ENCODE results near the gene TMEM63C. TPM values are rescaled to one million over a fixed set of nuclear protein-coding genes. Genes with fewer than 3 reads are reported as not detected.

Gene TMEM63C
- total RNA-seq, 2 experiments from 2014 or later = 0.31 to 0.72 TPM

DNA sequence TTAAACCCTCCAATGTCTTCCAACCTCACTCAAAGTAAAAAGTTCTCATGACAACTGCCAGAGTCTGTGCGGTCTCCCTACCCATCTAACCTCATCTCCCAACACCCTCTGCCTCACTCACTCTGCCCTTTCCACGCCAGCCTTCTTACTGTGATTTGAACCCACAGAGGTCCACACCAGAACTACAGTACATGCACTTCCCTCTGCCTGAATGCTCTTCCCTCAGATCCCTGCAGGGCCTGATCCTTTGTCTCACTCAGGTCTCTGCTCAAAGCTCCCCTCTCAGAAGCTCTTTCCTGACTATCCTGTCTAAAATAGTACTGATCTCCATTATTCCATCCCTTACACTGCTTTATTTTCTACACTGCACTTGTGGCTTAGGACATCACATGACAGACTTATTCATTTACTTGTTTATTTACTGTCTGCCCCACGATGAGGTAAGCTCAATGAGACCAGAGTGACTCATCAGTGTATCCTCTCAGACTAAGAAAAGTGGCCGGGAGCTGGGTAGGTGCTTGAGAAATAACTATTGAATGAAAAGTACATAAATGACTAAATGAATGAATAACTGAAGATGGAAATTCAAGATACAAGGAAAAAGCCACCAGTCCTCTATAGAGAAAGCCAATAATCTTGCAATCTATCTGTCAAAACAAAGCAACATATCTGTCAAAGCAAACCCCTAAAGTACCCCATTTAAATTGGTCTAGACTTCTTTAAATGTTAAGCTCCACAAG, 122.0 kb downstream of the TMEM63C start:
- Mint-ChIP-seq H3K36me3 (ENCODE audit: low read depth) (peaks cover 6% of the 10 kb centered on the region), H3K27me3 (ENCODE audit: low read depth) (no peaks in the 10 kb centered on the region), H3K4me1 (ENCODE audit: low read depth) (peaks cover 13% of the 10 kb centered on the region), H3K27ac (peak overlapping the region; percentile 63), H3K4me3 (no peak overlapping the region), H3K9me3 (no peaks in the 10 kb centered on the region)
- intact Hi-C loops (cut with micrococcal nuclease) = loop anchor here (1.0 to 5.0 kb wide), 5 partner anchors 18 to 404 kb away; partner anchors contain the start of genes ALKBH1, GSTZ1, SAMD15 and SLIRP
- peak; percentile 55 for DNase-seq
- CTCF ChIA-PET = interaction anchor here (0.6 to 11.4 kb wide), 5 partner anchors 11 to 151 kb away, joined by 3 to 124 read pairs (median 4); no protein-coding TSS in a partner anchor

- peaks cover 13% of the 10 kb centered on the region for H3K4me1 Mint-ChIP-seq (ENCODE audit: low read depth)
- intact Hi-C loops (cut with micrococcal nuclease) = no loop called here
- no peak overlapping the region for H3K27ac Mint-ChIP-seq
- H3K9me3 Mint-ChIP-seq = no peaks in the 10 kb centered on the region
- DNase-seq = no peak
- no peak overlapping the region for H3K4me3 Mint-ChIP-seq
- H3K27me3 Mint-ChIP-seq (ENCODE audit: low read depth) = no peaks in the 10 kb centered on the region
- peaks cover 6% of the 10 kb centered on the region for H3K36me3 Mint-ChIP-seq (ENCODE audit: low read depth)
- CTCF ChIA-PET = interaction anchor here (0.5 to 11.4 kb wide), 3 partner anchors 10 to 153 kb away, joined by 4 to 124 read pairs (median 6); no protein-coding TSS in a partner anchor
Observed at GRCh38 chr14:77305696-77306095, 124.1 kb downstream of the TMEM63C start.

DNA sequence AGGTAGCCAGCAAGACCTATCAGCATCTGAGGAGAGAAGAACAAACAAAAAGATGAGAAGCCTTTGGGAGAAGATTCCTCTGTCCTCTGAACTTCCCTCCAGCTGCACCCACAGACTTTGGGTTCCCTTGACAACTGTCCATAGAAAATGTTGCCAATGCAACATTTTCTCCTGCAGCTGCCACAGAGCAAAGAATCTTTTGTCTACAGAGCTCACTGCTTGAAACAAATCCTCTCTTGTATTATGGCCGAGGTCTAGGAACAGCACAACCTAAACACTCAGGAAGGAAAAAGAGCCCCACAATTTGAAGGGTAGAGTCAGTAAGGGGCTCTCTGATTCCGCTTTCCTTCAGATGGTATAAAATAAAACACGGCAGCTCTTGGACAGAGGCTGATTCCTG, 124.8 kb downstream of the TMEM63C start:
- Mint-ChIP-seq H3K27me3 (ENCODE audit: low read depth) (no peaks in the 10 kb centered on the region), H3K9me3 (no peaks in the 10 kb centered on the region), H3K36me3 (ENCODE audit: low read depth) (peaks cover 6% of the 10 kb centered on the region), H3K4me3 (no peak overlapping the region), H3K27ac (no peak overlapping the region), H3K4me1 (ENCODE audit: low read depth) (peaks cover 13% of the 10 kb centered on the region)
- intact Hi-C loops (cut with micrococcal nuclease) = no loop called here
- DNase-seq = no peak
- CTCF ChIA-PET = interaction anchor here (0.8 to 11.4 kb wide), 2 partner anchors 9 to 92 kb away, joined by 3 to 124 read pairs; no protein-coding TSS in a partner anchor

DNA sequence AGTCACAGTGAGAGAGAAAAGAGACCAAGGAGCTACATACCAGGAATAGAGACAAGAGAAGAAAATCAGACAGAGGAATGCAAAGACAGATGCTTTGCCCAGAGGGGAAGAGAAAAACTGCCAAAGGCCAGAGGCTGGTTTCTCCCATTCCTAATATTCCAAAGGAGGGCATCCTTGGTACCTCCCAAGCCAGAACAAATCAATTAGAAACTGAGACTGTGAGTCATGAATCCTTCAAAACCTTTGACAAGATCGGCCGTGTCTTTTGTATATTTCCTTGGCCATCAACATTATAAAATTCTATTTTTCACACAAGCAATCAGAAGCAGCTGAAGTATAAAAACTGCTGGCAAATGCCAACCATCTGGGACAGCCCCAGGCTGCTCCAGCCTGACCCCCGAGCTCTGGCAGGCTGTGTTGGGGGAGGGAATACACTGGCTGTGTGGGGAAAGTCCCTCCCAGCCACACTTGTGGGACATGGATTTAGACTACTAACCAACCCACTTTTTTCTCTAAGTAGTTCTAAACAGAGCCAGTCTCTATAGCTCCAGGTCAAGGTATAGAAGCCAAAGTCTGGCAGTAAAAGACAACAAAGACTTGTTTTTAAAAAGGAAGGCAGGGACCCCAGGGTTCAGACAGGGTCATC, 125.4 kb downstream of the TMEM63C start:
- no peak overlapping the region for H3K27ac Mint-ChIP-seq
- no peaks in the 10 kb centered on the region for H3K9me3 Mint-ChIP-seq
- H3K4me3 Mint-ChIP-seq = no peak overlapping the region
- DNase-seq = no peak
- peaks cover 6% of the 10 kb centered on the region for H3K36me3 Mint-ChIP-seq (ENCODE audit: low read depth)
- CTCF ChIA-PET = interaction anchor here (0.8 to 11.4 kb wide), 4 partner anchors 9 to 156 kb away, joined by 3 to 124 read pairs (median 4); no protein-coding TSS in a partner anchor
- no peaks in the 10 kb centered on the region for H3K27me3 Mint-ChIP-seq (ENCODE audit: low read depth)
- H3K4me1 Mint-ChIP-seq (ENCODE audit: low read depth) = peaks cover 13% of the 10 kb centered on the region
- intact Hi-C loops (cut with micrococcal nuclease) = no loop called here

Small RNA genes within 50 kb of the gene (microRNA-seq; reads per million reads assigned to microRNA genes)
- not detected for gene MIR1260A (ENCODE audit: borderline microRNAs expressed, borderline replicate concordance)

Other genes starting within 250 kb of the TMEM63C start
- 10 to 100 TPM; 34.8 to 35.2 TPM for gene IRF2BPL, start 153.1 kb upstream of the TMEM63C start, total RNA-seq
- gene CIPC, start 83.5 kb upstream of the TMEM63C start, total RNA-seq = 1 to 10 TPM; 5.6 to 6.1 TPM
- gene ZDHHC22, start 40.0 kb upstream of the TMEM63C start, total RNA-seq = not detected
- not detected for gene NGB, start 89.4 kb downstream of the TMEM63C start, total RNA-seq
- 10 to 100 TPM; 11.3 to 14.5 TPM for gene POMT2, start 139.1 kb downstream of the TMEM63C start, total RNA-seq
- gene GSTZ1, start 139.2 kb downstream of the TMEM63C start, total RNA-seq = 10 to 100 TPM; 26.9 TPM
- gene TMED8, start 195.3 kb downstream of the TMEM63C start, total RNA-seq = 10 to 100 TPM; 21.5 to 21.7 TPM
- gene SAMD15, start 195.6 kb downstream of the TMEM63C start, total RNA-seq = under 1 TPM in 1 of 2 experiments, not detected in 1; 0.10 TPM
- gene NOXRED1, start 241.7 kb downstream of the TMEM63C start, total RNA-seq = under 1 TPM; 0.30 to 0.38 TPM

Data from activated naive CD4-positive, alpha-beta T cell treated with anti-CD3 and anti-CD28 coated beads for 36 hours (primary cell).